Anterior cingulate cortex (tissue), 58 donors: ENCODE results near the gene KRT17.
A peak's percentile ranks its signal among the peaks of the same experiment; 100 is the strongest.
"Not testable (repeated sequence)": the region's sequence is repeated elsewhere in the genome, so short reads cannot be mapped to it uniquely, and the experiment has no call there.

Source experiments
- DNase-seq, 58 donors: peaks; one replicate each; lab custom pipeline; 2025; lab: John Stamatoyannopoulos, UW

Gene KRT17

GRCh38 chr17:41654678-41655607 lies 30.6 kb upstream of the KRT17 start:
- DNase-seq: no peak

- no peak for DNase-seq
Measured at GRCh38 chr17:41653892-41654677, 29.7 kb upstream of the KRT17 start.

- DNase-seq: no peak
Measured at GRCh38 chr17:41653421-41653820, 29.0 kb upstream of the KRT17 start.

GRCh38 chr17:41652461-41652970 lies 28.1 kb upstream of the KRT17 start:
- no peak for DNase-seq

- DNase-seq: peak in 24 of 58 donors; percentile 17 to 73 (median 32)
Measured at GRCh38 chr17:41651625-41652460, 27.5 kb upstream of the KRT17 start.

GRCh38 chr17:41650794-41651624 lies 26.6 kb upstream of the KRT17 start:
- no peak for DNase-seq

GRCh38 chr17:41649923-41650519 lies 25.6 kb upstream of the KRT17 start:
- DNase-seq: no peak

GRCh38 chr17:41648411-41649195 lies 24.2 kb upstream of the KRT17 start:
- peak in 57 of 58 donors; percentile 14 to 85 (median 59) for DNase-seq

DNA sequence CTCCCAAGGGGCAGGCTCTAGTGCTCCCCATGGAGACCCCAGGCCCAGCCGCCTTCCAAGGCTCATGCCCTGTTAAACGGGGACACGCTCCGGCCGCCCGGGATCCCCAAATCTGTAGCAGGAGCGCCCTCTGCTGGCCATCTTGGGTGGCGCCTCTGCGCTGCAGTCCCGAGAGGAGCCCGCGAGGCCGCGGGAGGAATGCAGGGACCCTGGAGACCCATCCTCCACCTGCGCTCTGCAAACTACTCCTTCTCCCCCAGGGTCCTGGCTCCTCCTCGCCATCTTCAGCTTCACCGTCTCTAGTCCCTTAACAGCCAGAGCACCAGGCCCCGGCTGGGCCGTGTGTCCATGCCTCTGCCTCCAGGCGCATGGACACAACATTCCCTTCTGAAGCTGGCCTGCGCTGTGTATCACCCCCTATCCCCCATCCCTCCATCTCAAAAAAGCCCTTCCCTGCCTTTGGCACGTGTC lies 23.6 kb upstream of the KRT17 start:
- DNase-seq: peak in 57 of 58 donors; percentile 20 to 94 (median 72)

DNA sequence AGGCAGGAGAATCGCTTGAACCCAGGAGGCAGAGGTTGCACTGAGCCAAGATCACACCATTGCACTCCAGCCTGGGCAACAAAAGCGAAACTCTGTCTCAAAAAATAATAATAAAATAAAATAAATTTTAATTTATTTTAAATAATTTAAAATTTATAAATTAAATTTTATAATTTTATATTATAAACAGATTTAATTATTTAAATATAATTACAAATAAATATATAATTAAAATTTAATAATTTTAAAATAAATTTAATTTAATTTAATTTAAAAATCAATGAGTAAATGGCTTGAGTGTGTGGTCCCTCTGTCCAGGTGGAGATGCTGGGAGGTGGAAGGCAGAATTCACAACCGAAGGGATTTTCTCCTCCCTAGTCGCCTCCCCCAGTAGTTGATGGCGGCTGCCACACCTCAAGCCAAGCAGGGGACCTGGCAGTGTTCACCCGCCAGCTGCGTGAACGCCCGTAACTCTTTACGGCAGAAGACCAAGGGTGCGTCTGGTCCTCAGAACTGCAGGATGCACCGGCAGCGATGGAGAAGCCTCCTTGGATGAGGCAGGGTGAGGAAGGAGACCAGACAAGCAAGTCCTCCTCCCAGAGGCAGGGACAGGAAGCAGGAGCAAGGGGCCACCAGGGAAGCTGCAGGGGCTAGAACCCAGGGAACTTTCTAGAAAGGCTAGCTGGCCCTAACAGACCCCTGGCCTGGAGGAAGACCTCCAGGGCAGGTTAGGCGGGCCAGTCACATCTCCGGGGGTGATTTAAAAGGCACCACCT lies 22.9 kb upstream of the KRT17 start:
- no peak for DNase-seq

DNA sequence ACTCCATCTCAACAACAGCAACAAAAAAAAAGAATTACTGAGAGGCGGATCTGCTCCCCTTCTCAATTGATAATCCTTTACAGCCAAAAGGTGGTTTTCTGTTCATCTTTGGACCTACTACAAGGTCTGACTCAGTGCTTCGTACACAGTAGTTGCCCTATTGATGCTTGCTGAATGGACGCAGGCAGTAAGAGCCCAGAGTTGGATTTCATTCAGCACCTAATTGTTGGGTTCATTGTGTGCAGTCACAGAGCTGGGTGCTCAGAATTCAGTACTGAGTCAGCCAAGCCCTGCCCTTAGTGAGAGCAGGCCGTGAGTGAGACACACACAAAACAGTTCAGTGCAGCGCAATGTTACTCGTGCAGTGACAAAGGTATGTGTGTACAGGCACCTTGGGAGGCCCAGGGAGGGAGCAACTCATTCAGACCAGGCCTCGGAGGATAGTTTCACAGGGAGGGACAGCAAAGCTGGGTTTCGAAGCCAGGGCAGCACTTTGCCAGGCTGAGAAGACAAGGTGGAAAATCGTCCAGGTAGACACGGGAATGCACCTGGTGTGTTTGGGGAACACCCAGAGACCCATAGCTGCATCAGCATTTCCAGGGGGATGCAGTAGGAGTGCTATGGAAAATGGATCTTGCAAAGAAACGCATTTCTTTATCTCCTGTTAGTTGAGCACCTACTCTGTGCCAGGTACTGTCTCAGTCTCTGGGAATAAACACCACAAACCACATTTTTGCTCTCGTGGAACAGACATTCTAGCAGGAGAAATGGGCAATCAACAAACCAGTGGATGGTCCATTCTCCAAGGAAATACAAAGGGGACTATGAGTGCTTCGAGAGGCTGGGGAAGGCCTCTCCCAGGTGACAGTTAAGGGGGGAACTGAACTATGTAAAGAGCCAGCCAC lies 18.1 kb upstream of the KRT17 start:
- no peak for DNase-seq

DNA sequence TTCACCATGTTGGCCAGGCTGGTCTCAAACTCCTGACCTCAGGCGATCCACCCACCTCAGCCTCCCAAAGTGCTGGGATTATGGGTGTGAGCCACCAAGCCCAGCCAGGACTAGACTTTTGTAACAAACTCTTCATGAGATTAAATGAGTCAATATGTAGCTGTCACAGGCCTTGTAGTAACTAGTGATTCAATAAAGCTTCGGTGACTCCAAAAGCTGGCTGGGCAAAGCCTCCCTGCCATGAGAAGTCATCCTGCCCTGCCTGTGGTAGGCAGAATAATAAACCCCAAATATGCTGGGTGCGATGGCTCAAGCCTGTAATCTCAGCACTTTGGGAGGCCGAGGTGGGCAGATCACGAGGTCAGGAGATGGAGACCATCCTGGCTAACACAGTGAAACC lies 16.2 kb upstream of the KRT17 start:
- not testable (repeated sequence) for DNase-seq

DNA sequence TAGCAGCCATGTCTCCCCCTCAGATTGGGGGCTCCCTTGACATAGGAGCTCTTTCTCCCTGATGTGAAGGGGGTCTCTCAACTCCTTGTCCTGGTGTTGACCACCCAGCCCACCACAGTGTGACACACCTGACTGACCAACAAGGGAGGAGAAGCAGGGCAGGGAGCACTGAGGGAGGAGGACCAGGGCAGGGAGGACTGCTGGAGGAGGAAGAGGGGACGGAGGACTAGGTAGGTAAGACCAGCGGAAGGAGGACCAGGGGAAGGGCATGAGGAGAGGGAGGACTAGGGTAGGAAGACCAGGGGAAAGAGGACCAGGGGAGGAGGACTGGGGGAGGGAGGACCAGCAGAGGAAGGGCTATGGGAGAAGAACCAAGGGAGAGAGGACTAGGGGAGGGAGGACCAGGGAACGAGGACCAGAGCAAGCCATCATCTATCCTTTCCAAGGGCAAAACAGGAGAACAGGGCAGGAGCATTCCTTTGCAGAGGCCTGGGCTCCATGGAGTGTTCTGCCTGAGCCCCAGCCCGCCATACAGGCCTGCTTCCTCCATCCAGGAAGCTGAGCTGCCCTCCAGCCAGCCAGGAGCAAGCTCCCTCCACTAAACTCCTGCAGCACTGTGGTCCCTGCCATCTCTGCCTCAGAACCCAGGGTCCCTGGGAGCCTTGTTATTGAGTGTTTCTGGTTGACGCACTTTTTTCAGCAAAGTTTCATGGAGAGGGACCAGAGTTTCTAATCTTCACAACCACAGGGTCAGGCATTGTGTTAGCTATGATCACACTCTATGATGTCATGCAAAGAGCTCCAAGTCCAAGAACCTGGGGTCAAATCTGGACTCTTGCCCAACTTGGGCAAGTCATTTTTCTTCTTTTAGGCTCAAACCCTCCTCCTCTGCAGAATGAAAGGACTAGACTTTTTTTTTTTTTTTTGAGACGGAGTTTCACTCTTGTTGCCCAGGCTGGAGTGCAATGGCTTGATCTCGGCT lies 15.4 kb upstream of the KRT17 start:
- DNase-seq: no peak

DNA sequence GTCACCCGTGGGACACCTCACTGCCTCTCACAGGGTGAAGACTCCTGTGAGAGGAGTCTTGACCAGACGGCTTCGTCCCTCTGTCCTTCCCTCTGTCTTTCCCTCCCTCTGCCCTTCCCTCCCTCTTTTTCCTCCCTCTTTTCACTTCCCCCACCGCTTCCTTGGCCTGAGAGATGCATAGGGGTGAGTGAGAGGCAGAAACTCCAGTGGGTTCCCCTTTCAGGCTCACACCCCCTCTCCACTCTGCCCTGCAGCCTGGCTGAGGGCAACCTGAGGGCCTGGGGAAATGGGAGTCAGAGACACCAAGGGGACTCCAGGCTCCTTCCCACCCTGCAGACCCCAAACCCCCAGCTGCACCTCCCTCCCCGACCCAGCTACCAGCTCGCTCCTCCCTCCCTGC lies 14.6 kb upstream of the KRT17 start:
- DNase-seq: no peak

DNA sequence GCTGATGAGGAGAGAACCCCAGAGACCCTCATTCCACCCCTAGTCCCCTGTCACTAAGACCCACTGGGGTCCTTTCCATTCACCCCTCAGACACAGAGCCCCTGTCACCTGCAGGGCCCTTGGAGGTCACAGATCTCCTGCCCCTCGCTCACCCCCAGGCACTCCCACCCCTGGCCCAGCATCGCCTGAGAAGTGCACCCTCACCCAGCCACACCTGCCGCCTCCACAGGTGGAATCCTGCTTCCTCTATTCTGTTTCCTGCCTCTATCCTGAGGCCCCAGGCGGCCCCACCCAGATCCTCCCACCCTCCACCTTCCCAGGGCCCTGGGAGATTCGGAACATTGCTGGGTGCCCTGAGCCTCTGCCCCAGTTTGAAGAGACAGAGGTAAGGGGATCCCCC lies 13.8 kb upstream of the KRT17 start:
- DNase-seq: no peak
